HG02973 (cell line): ENCODE data around the gene ZNF831.

Experiments
- ATAC-seq: cut with Tn5 transposase; IDR thresholded peaks from one replicate; pipeline ENCODE4 v1.9.1; 2021; ENCODE audit warnings: moderate library complexity; ENCODE audit not compliant: unreplicated experiment

Gene ZNF831

GRCh38 chr20:59246691-59247400 is 83.2 kb downstream of the ZNF831 start:
- no peak for ATAC-seq

GRCh38 chr20:59247731-59248684 is 84.4 kb downstream of the ZNF831 start:
- no peak for ATAC-seq

- ATAC-seq: no peak
These were observed 86.7 kb downstream of the ZNF831 start for GRCh38 chr20:59250293-59250692.

- no peak for ATAC-seq
These were observed 89.7 kb downstream of the ZNF831 start for GRCh38 chr20:59253325-59253724.

GRCh38 chr20:59253779-59254319 is 90.2 kb downstream of the ZNF831 start:
- no peak for ATAC-seq

GRCh38 chr20:59255256-59255655 is 91.6 kb downstream of the ZNF831 start:
- no peak for ATAC-seq

GRCh38 chr20:59258221-59258621 is 94.6 kb downstream of the ZNF831 start:
- no peak for ATAC-seq

GRCh38 chr20:59259946-59260345 is 96.3 kb downstream of the ZNF831 start:
- no peak for ATAC-seq

- no peak for ATAC-seq
These were observed 101.7 kb downstream of the ZNF831 start for GRCh38 chr20:59265298-59265697.

- ATAC-seq: no peak
These were observed 105.2 kb downstream of the ZNF831 start for GRCh38 chr20:59268870-59269269.

- ATAC-seq: no peak
These were observed 105.9 kb downstream of the ZNF831 start for GRCh38 chr20:59269411-59270025.

GRCh38 chr20:59270380-59270779 is 106.8 kb downstream of the ZNF831 start:
- no peak for ATAC-seq

- no peak for ATAC-seq
These were observed 110.2 kb downstream of the ZNF831 start for GRCh38 chr20:59273739-59274357.

GRCh38 chr20:59276938-59277337 is 113.3 kb downstream of the ZNF831 start:
- ATAC-seq: no peak

GRCh38 chr20:59284470-59284869 is 120.8 kb downstream of the ZNF831 start:
- no peak for ATAC-seq

GRCh38 chr20:59289994-59290393 is 126.4 kb downstream of the ZNF831 start:
- ATAC-seq: no peak

GRCh38 chr20:59291740-59292383 is 128.2 kb downstream of the ZNF831 start:
- no peak for ATAC-seq

GRCh38 chr20:59295531-59295930 is 131.9 kb downstream of the ZNF831 start:
- no peak for ATAC-seq

GRCh38 chr20:59297686-59298085 is 134.1 kb downstream of the ZNF831 start:
- ATAC-seq: no peak

GRCh38 chr20:59299945-59300332 is 136.3 kb downstream of the ZNF831 start:
- ATAC-seq: no peak
